CD14-positive monocyte (primary cell): Measurements from ENCODE around the gene MBP. TPM values are rescaled to one million over a fixed set of nuclear protein-coding genes. Genes with fewer than 3 reads are reported as not detected.
A peak's percentile ranks its signal among the peaks of the same experiment; 100 is the strongest.

Experiments
- DNase-seq, 3 donors: peaks; one replicate each; pipeline ENCODE4 v3.0.0-alpha.2; 2011 to 2022
- H2AFZ ChIP-seq: 2 replicates; pipeline ENCODE4 v1.6.0; 2012; ENCODE audit warnings: mild to moderate bottlenecking, low read depth, low read length, inconsistent platforms; ENCODE audit not compliant: insufficient read depth, poor library complexity, severe bottlenecking
- H3K27ac ChIP-seq, 2 donors: 1 replicate in 1 of 2; 2 replicates in 1 of 2; pipeline ENCODE4 v1.5.1; 2012 to 2013; ENCODE audit warnings: low read length in 2 of 2, control low read depth in 1 of 2, inconsistent platforms in 1 of 2, low read depth in 1 of 2, mild to moderate bottlenecking in 1 of 2
- H3K27me3 ChIP-seq, 2 donors: one replicate each; pipeline versions ENCODE4 v1.6.0 to v1.6.1; 2011 to 2013; ENCODE audit warnings: low read length in 2 of 2; ENCODE audit not compliant: control insufficient read depth in 2 of 2, insufficient read depth in 2 of 2
- H3K36me3 ChIP-seq, 2 donors: replicated peaks in 1 of 2; 1 replicate in 1 of 2; 2 replicates in 1 of 2; pipeline versions ENCODE4 v1.5.1 to v1.6.1; 2012 to 2013; ENCODE audit warnings: low read length in 2 of 2, control low read depth in 1 of 2, inconsistent platforms in 1 of 2, mild to moderate bottlenecking in 1 of 2; ENCODE audit not compliant: insufficient read depth in 2 of 2, control insufficient read depth in 1 of 2
- H3K4me1 ChIP-seq, 2 donors: 1 replicate in 1 of 2; 2 replicates in 1 of 2; pipeline versions ENCODE4 v1.5.1 to v1.6.1; 2012 to 2013; ENCODE audit warnings: low read length in 2 of 2, control low read depth in 1 of 2, inconsistent platforms in 1 of 2, mild to moderate bottlenecking in 1 of 2, moderate library complexity in 1 of 2; ENCODE audit not compliant: insufficient read depth in 2 of 2, control insufficient read depth in 1 of 2
- H3K4me2 ChIP-seq: replicated peaks from 2 replicates; pipeline ENCODE3; 2012; ENCODE audit warnings: low read length, moderate library complexity, mild to moderate bottlenecking; ENCODE audit not compliant: poor library complexity, severe bottlenecking; ENCODE audit errors: extremely low read depth
- H3K4me3 ChIP-seq, 3 experiments: fragments of 200-600 bp in 1 of 3; sonication (generic) in 1 of 3; replicated peaks in 1 of 3; 1 replicate in 2 of 3; 2 replicates in 1 of 3; pipeline ENCODE4 v1.5.1; 2011 to 2013; ENCODE audit warnings: low read length in 3 of 3, mild to moderate bottlenecking in 3 of 3, control low read depth in 2 of 3, low read depth in 2 of 3, inconsistent platforms in 1 of 3, moderate library complexity in 1 of 3
- H3K79me2 ChIP-seq: 2 replicates; pipeline ENCODE4 v1.6.0; 2012; ENCODE audit warnings: mild to moderate bottlenecking, control low read depth, inconsistent platforms, low read length, moderate library complexity; ENCODE audit not compliant: insufficient read depth
- H3K9ac ChIP-seq: 2 replicates; pipeline ENCODE4 v1.6.0; 2017; ENCODE audit warnings: low read length, mild to moderate bottlenecking; ENCODE audit not compliant: insufficient read depth, poor library complexity, severe bottlenecking
- H3K9me3 ChIP-seq, 2 donors: replicated peaks in 1 of 2; 1 replicate in 1 of 2; 2 replicates in 1 of 2; pipeline versions ENCODE4 v1.5.1 to v1.6.1; 2012 to 2013; ENCODE audit warnings: low read length in 2 of 2, control low read depth in 1 of 2; ENCODE audit not compliant: control insufficient read depth in 1 of 2, insufficient read depth in 1 of 2
- H4K20me1 ChIP-seq: 2 replicates; pipeline ENCODE4 v1.6.0; 2012; ENCODE audit warnings: mild to moderate bottlenecking, low read length, control low read depth, moderate library complexity; ENCODE audit not compliant: insufficient read depth
- H3K27ac Mint-ChIP-seq, 7 donors: one replicate each; pipeline ENCODE4 v1.8.0; 2020; ENCODE audit warnings: mild to moderate bottlenecking in 7 of 7, mixed read lengths in 7 of 7, moderate library complexity in 6 of 7, inconsistent platforms in 2 of 7
- H3K27me3 Mint-ChIP-seq, 3 donors: one replicate each; pipeline ENCODE4 v1.8.0; 2021 to 2022; ENCODE audit warnings: low read depth in 3 of 3, mild to moderate bottlenecking in 3 of 3, mixed read lengths in 3 of 3, moderate library complexity in 3 of 3, inconsistent platforms in 1 of 3
- H3K36me3 Mint-ChIP-seq, 2 donors: one replicate each; pipeline ENCODE4 v1.8.0; 2020; ENCODE audit warnings: mixed read lengths in 2 of 2, inconsistent platforms in 1 of 2, mild to moderate bottlenecking in 1 of 2
- H3K4me1 Mint-ChIP-seq: one replicate; pipeline ENCODE4 v1.8.0; 2020; ENCODE audit warnings: mild to moderate bottlenecking, mixed read lengths
- H3K4me3 Mint-ChIP-seq, 2 donors: one replicate each; pipeline ENCODE4 v1.8.0; 2020; ENCODE audit warnings: mild to moderate bottlenecking in 2 of 2, mixed read lengths in 2 of 2, moderate library complexity in 1 of 2
- H3K9me3 Mint-ChIP-seq, 7 donors: one replicate each; pipeline ENCODE4 v1.8.0; 2020 to 2022; ENCODE audit warnings: mixed read lengths in 7 of 7, mild to moderate bottlenecking in 6 of 7, moderate library complexity in 6 of 7, inconsistent platforms in 2 of 7
- WGBS: methylation state at CpG from one replicate; pipeline ENCODE4 v1.1.5; 2013; ENCODE audit warnings: missing lambda C conversion rate; ENCODE audit not compliant: insufficient coverage; 5-methylcytosine and 5-hydroxymethylcytosine counted together
- intact Hi-C, 2 donors: fragments of 100-400 bp; cut with micrococcal nuclease; formaldehyde crosslinking; loops; one replicate each; pipeline versions ENCODE4 v1.15.0 to v1.15.1; 2023
- polyA plus RNA-seq, 3 donors: library from polyadenylated mRNA; depleted of rRNA in 1 of 3; unstranded in 2 of 3; stranded (reverse) in 1 of 3; fragments of 300-500 nt in 2 of 3; fragments of >200 nt in 1 of 3; fragmentation: Illumina TruSeq in 2 of 3; gene quantifications; 1 replicate in 2 of 3; 2 replicates in 1 of 3; pipeline ENCODE4 v1.2.3, GENCODE V29; 2012 to 2021
- TF ChIP-seq, protein P1 (sequence below): fragments of 200-600 bp; IDR thresholded peaks from one replicate; pipeline ENCODE4 v1.8.0; 2022; ENCODE audit warnings: antibody characterized with exemption, mild to moderate bottlenecking

Gene MBP
- polyA plus RNA-seq, 3 donors: 47.7 to 81.0 (median 50.4) TPM

DNA sequence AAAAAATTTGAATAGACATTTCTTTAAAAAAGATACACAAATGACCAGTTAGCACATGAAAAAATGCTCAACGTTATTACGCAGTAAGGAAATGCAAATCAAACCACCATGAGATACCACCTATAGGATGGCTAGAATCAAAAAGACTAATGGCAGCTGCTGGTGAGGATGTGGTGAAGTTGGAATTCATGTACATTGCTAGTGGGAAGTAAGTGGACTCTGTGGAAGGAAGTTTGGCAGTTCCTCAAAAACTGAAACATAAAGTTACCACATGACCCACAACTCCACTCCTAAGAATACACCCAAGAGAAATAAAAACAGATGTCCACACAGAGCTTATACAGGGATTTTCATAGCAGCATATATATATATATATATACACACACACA lies 51.2 kb downstream of the MBP start:
- Mint-ChIP-seq H3K36me3 (peaks cover 52 to 55% of the 10 kb centered on the region in 2 donors), H3K9me3 (peaks cover 0 to 5% (median 0%) of the 10 kb centered on the region in 7 donors), H3K4me3 (no peak overlapping the region), H3K27ac (peak overlapping the region; percentile 89 to 97 (median 95)), H3K4me1 (peaks cover 76% of the 10 kb centered on the region), H3K27me3 (peaks cover 0 to 4% (median 2%) of the 10 kb centered on the region in 3 donors)
- H4K20me1 ChIP-seq: no peaks in the 10 kb centered on the region
- no peak overlapping the region for H2AFZ ChIP-seq
- H3K4me1 ChIP-seq: peaks cover 51 to 62% of the 10 kb centered on the region in 2 donors
- intact Hi-C loops: no loop called here
- no peaks in the 10 kb centered on the region for H3K27me3 ChIP-seq
- peak overlapping the region in 1 of 2 donors; percentile 84 for H3K27ac ChIP-seq
- peak overlapping the region in 1 of 3 experiments; percentile 3 for H3K4me3 ChIP-seq
- no peak overlapping the region for H3K9ac ChIP-seq
- H3K4me2 ChIP-seq: peak overlapping the region; percentile 9
- H3K79me2 ChIP-seq: peaks cover 91% of the 10 kb centered on the region
- H3K9me3 ChIP-seq: no peaks in the 10 kb centered on the region
- DNase-seq: peak; percentile 76 to 88 (median 85)
- WGBS: no CpG with 5 or more reads among the region's 2 CpGs
- peaks cover 13 to 23% of the 10 kb centered on the region in 2 donors for H3K36me3 ChIP-seq
- TF ChIP-seq, protein P1, sequence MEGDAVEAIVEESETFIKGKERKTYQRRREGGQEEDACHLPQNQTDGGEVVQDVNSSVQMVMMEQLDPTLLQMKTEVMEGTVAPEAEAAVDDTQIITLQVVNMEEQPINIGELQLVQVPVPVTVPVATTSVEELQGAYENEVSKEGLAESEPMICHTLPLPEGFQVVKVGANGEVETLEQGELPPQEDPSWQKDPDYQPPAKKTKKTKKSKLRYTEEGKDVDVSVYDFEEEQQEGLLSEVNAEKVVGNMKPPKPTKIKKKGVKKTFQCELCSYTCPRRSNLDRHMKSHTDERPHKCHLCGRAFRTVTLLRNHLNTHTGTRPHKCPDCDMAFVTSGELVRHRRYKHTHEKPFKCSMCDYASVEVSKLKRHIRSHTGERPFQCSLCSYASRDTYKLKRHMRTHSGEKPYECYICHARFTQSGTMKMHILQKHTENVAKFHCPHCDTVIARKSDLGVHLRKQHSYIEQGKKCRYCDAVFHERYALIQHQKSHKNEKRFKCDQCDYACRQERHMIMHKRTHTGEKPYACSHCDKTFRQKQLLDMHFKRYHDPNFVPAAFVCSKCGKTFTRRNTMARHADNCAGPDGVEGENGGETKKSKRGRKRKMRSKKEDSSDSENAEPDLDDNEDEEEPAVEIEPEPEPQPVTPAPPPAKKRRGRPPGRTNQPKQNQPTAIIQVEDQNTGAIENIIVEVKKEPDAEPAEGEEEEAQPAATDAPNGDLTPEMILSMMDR: no peak

DNA sequence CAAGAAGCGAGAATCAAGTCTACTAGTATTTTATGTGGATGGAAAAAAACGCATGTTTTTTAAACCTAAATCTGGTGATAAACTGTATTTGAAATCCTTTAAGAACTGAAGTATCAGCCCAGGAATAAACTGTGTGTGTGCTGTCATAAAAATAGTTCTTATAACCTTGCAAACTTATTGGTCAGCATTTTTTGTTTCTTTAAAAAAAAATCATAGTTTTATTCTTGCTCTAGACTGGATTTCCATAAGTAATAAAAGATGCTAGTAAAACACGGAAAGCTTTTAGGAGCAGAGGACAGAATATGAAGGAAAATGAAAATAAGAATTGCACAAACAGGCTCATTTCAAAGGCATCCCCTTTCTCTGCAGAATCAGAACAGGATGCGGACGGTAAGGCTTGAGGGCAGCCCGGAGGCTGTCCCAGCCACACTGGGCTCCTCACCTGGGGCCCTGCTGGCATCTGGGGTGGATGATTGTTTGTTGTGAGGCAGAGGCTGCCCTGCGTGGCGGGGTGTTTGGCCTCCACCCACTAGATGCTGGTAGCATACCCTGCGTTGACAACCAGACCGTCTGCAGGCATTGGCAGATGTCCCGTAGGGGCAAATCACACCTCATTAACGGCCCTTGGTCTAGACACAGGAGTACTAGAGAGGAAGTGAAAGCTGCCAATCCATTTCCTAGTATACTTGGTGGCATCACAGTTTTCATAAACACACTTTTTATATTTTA lies 52.5 kb downstream of the MBP start:
- 0% methylated on average over 3 of the region's 12 CpGs for WGBS
- Mint-ChIP-seq H3K27ac (peak overlapping the region; percentile 20 to 97 (median 88)), H3K4me1 (peaks cover 71% of the 10 kb centered on the region), H3K27me3 (peaks cover 0 to 4% (median 2%) of the 10 kb centered on the region in 3 donors), H3K4me3 (peak overlapping the region in 1 of 2 donors; percentile 21), H3K9me3 (no peaks in the 10 kb centered on the region), H3K36me3 (peaks cover 52% of the 10 kb centered on the region in 2 donors)
- TF ChIP-seq, protein P1: no peak
- peaks cover 41 to 50% of the 10 kb centered on the region in 2 donors for H3K4me1 ChIP-seq
- DNase-seq: peak in 2 of 3 donors; percentile 52 to 86
- H3K27ac ChIP-seq: peak overlapping the region; percentile 66 to 84
- no peaks in the 10 kb centered on the region for H3K9me3 ChIP-seq
- H4K20me1 ChIP-seq: no peaks in the 10 kb centered on the region
- no peaks in the 10 kb centered on the region for H3K27me3 ChIP-seq
- H3K4me2 ChIP-seq: peak overlapping the region; percentile 49
- H3K9ac ChIP-seq: peak overlapping the region; percentile 35
- intact Hi-C loops: no loop called here
- peaks cover 91% of the 10 kb centered on the region for H3K79me2 ChIP-seq
- H3K4me3 ChIP-seq: peak overlapping the region in 1 of 3 experiments; percentile 45
- peaks cover 19 to 36% of the 10 kb centered on the region in 2 donors for H3K36me3 ChIP-seq
- H2AFZ ChIP-seq: no peak overlapping the region
